ENCODE results near the gene KRTAP19-5.
"Not testable (repeated sequence)": the region's sequence is repeated elsewhere in the genome, so short reads cannot be mapped to it uniquely, and the experiment has no call there.

KRTAP19-5 gene

DNA sequence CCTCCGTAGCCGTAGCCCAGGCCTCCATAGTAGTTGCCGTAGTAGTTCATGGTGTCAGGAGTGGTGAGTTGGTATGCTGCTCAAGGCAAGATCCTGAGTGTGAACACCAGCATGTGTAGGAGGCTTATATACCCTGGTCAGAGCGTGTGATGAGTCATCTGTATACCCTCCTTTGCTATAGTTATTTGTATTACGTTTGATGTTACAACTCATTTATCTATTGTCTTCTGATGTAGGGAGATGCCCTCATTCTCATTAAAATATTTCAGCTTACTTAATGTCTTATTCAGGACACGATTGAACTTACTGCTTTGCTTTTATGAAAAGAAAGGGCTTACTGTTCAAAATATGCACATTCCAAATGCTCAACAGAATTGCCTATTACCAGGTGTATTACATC lies at the start of gene KRTAP19-5:
Gene KRTAP19-5 (minus strand): TSS at position 101 of the 400 bp plus-strand sequence. CDS start 51 bp downstream, at position 50.
- no peak for DNase-seq

GRCh38 chr21:30541764-30542163 lies 39.8 kb upstream of the KRTAP19-5 start, which contains the start of gene KRTAP19-6:
KRTAP19-6 (minus strand) TSS chr21:30541864; CDS start chr21:30541833, 31 bp downstream.
- DNase-seq, result no peak

- no peak for DNase-seq
Measured at GRCh38 chr21:30518876-30519275, 16.9 kb upstream of the KRTAP19-5 start.

- DNase-seq, result no peak
Measured at GRCh38 chr21:30515681-30516080, 13.7 kb upstream of the KRTAP19-5 start.

DNA sequence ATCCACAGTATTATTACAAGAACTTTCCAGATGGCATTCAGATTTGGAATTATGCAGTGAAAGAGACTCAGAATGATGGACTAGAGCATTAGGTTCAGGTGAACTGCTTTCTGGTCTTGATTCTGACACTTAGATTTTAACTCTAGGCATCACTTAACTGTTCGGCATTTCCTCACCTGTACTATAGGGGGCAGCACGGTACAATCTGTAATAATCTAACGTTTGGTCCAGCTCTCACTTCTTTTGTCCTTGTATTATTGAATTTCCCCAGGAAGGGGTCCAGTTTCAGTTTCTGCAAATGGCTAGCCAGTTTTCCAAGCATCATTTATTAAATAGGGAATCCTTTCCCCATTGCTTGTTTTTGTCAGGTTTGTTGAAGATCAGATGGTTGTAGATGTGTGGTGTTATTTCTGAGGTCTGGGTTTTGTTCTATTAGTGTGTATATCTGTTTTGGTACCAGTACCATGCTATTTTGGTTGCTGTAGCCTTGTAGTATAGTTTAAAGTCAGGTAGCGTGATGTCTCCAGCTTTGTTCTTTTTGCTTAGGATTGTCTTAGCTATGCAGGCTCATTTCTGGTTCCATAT lies 3.8 kb upstream of the KRTAP19-5 start:
- DNase-seq, result not testable (repeated sequence)

DNA sequence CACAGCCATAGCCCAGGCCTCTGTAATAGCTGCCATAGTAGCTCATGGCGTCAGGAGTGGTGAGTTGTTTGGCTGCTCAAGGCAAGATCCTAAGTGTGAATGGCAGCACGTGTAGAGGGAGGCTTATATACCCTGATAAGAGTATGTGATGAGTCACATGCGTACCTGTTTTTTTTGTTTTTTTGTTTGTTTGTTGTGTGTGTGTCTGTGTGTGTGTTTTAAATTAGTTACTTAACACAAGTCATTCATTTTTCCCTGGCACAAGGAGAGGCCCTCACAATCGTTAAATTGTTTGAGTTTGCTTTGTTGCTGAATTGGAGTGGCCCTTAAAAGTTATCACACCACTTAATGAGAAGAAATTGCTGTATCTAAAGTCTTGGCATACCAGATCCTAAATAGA lies 4.9 kb downstream of the KRTAP19-5 start, which contains the start of gene KRTAP19-4:
Gene KRTAP19-4 (minus strand): TSS at position 101 of the 400 bp plus-strand sequence. CDS start 55 bp downstream, at position 46.
- no peak for DNase-seq

DNA sequence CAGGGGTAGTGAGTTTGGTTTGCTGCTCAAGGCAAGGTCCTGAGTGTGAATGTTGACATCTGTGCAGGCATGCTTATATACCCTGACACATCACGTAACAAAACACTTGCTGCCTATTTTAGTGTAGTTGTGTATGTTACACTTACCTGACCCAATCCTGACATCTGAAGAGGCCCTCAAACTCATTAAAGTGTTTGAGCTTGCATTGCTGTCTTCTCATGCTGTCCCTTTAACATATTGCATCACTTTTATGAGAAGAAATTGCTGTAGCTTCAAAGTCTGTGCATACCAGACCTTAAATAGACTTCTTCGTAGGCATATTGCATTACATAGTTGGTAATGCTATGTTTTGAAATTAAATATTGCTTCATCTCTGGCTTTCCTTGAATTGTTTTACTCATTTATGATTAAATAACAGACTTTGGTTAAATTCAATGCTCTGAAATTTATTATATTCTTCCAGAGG lies 9.9 kb downstream of the KRTAP19-5 start, which contains the start of gene KRTAP19-3:
Gene KRTAP19-3 (minus strand): TSS at position 51 of the 466 bp plus-strand sequence. CDS start 56 bp downstream, outside the sequence.
- no peak for DNase-seq

GRCh38 chr21:30487336-30487735 lies 14.6 kb downstream of the KRTAP19-5 start, which contains the start of gene KRTAP19-2:
KRTAP19-2 (minus strand) TSS chr21:30487436; CDS start chr21:30487348, 88 bp downstream.
- no peak for DNase-seq

GRCh38 chr21:30486180-30486579 lies 15.8 kb downstream of the KRTAP19-5 start:
- DNase-seq, result no peak

GRCh38 chr21:30482130-30482529 lies 19.8 kb downstream of the KRTAP19-5 start:
- DNase-seq, result no peak

- no peak for DNase-seq
Measured at GRCh38 chr21:30480145-30480544, 21.8 kb downstream of the KRTAP19-5 start, which contains the start of gene KRTAP19-1. KRTAP19-1 (minus strand) TSS chr21:30480367; CDS start chr21:30480317, 50 bp downstream.

DNA sequence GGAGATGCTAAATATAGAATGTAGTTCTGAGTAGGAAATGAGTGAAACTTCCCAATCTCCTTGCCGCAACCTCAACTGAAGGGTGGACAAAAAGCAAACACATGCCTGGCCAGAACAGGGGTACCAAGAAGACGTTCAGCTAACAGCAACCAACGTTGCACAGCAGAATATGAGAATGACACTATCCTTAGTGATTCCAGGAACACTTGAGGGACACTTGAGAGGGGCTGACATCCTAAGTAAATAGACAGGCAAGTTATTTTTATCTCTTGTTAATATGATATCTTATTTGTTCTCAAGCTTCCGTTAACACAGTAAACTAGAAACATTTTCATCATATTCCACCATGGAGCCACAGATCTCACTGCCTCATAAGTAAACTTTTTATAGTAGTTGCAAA lies 22.7 kb downstream of the KRTAP19-5 start:
- no peak for DNase-seq

- no peak for DNase-seq
Measured at GRCh38 chr21:30478004-30478403, 23.9 kb downstream of the KRTAP19-5 start.

DNA sequence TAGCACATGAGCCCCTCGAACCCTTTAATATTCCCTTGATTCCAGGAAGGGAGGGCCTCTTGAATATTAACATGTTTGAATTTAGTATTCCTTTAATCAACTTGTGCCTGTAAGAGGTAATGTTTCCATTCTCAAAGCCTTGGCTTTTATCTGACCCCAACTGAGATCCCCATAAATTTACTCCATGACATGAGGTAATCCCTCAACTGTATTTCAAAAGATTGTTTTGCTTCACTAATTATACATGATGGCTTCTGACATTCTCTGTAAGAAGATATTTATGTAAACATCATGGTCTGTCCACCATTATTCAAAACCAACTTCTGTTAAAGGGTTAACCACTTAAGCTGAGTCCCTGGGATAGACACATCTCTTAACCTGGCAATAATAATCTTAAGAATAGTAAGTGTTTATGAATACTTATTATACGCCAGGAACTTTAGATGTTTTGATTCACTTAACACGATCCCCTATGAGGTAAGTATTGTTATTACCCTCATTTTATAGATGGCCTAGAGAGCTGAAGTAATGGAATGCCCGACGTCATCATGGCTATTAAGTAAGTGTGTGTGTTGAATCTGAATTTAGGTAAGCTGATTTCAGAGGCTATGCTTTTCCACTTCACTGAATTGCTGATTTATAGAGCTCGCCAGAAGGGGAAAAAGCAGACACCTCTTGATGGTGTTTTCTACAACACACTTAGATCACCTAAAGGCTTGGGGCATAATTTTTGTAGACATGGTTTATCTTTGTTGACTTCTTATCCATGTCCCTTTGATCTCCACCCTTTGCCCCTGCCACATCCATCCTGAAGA lies 32.8 kb downstream of the KRTAP19-5 start:
- no peak for DNase-seq

DNA sequence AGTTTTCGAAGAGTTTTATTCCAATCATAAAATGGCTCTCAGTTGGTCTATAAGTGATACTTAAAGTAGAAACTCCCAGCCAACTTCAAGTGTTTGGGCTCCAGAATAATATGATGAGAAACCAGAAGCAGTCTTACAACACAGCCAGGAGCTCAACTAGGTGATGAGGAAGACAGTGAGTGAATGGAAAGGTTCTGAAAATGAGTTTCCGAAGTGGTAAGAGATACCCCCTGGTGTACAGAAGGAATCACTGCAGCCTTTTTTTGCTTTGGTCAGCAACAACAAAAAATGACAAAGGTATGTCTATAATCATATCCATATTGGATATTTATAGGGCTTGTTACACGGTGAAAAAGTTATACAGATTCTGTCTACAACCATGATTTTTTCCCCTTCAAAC lies 38.2 kb downstream of the KRTAP19-5 start:
- no peak for DNase-seq

Measured in CD4-positive, alpha-beta T cell treated with Interleukin-21 for 1 hour (primary cell).